K562 treated with DMSO at 1 percent for 4 hours (cell line): ENCODE measurements around the gene IKZF2. TPM values are rescaled to one million over a fixed set of nuclear protein-coding genes. Genes with fewer than 3 reads are reported as not detected.

ENCODE experiments used
- total RNA-seq: library from RNA; unstranded; fragments of 300-600 nt; gene quantifications from 2 replicates; pipeline ENCODE4 v1.2.3, GENCODE V29; 2022; ENCODE audit not compliant: insufficient read depth

Gene IKZF2
- not detected in 2 replicates for total RNA-seq

GRCh38 chr2:213151437-213152064 is at the start of gene IKZF2:
Gene IKZF2, minus strand, starts transcription at chr2:213151612. Its CDS starts 2,983 bp downstream, at chr2:213148629.

Other genes starting within 250 kb of the IKZF2 start
- gene SPAG16, start 132.9 kb upstream of the IKZF2 start, total RNA-seq = 1.6 and 4.4 TPM in 2 replicates